ENCODE data around the gene NRAP. TPM values are rescaled to one million over a fixed set of nuclear protein-coding genes. Genes with fewer than 3 reads are reported as not detected.

The NRAP gene
- total RNA-seq, 1 experiment from 2014 or later = not detected

DNA sequence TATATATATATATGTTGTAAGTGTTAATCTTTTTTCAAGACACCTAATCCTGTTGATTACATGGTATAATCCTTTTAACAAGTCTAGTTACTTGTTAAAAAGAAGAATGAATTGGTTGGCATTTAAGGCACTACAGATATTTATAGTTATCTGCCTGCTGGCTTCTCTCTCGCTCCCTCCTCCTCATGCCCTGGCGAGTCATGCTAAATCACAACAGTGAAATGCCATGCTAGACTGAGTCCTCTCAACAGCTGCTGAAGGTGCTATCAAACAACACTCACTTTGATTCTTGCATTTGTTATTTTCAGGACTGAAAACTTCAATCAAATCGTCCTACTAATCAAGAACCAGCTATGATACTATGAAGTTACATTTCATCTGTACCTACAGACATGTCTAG is 15.4 kb downstream of the NRAP start:
- no TSS peak for BruUV-seq (replicated peaks)
- no peaks in the 10 kb centered on the region for H3K36me3 ChIP-seq (ENCODE audit: control insufficient read depth, insufficient read depth, low read length)
- POLR2A ChIA-PET = no interaction called here
- H3K27me3 ChIP-seq (ENCODE audit: control insufficient read depth, insufficient read depth, low read length) = peaks cover 27% of the 10 kb centered on the region
- H3K9me3 ChIP-seq (ENCODE audit: control insufficient read depth, insufficient read depth, low read depth, low read length) = no peaks in the 10 kb centered on the region
- no peak for TF ChIP-seq TCF7L2 (IDR thresholded peaks at IDR 0.05; ENCODE audit: low read depth, low read length)
- TF ChIP-seq, protein P1, sequence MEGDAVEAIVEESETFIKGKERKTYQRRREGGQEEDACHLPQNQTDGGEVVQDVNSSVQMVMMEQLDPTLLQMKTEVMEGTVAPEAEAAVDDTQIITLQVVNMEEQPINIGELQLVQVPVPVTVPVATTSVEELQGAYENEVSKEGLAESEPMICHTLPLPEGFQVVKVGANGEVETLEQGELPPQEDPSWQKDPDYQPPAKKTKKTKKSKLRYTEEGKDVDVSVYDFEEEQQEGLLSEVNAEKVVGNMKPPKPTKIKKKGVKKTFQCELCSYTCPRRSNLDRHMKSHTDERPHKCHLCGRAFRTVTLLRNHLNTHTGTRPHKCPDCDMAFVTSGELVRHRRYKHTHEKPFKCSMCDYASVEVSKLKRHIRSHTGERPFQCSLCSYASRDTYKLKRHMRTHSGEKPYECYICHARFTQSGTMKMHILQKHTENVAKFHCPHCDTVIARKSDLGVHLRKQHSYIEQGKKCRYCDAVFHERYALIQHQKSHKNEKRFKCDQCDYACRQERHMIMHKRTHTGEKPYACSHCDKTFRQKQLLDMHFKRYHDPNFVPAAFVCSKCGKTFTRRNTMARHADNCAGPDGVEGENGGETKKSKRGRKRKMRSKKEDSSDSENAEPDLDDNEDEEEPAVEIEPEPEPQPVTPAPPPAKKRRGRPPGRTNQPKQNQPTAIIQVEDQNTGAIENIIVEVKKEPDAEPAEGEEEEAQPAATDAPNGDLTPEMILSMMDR (IDR thresholded peaks at IDR 0.05) = no peak
- TF ChIP-seq SIN3A (IDR thresholded peaks at IDR 0.05; ENCODE audit: borderline replicate concordance, insufficient read depth, low read depth, low read length) = no peak
- TF ChIP-seq, protein P2, sequence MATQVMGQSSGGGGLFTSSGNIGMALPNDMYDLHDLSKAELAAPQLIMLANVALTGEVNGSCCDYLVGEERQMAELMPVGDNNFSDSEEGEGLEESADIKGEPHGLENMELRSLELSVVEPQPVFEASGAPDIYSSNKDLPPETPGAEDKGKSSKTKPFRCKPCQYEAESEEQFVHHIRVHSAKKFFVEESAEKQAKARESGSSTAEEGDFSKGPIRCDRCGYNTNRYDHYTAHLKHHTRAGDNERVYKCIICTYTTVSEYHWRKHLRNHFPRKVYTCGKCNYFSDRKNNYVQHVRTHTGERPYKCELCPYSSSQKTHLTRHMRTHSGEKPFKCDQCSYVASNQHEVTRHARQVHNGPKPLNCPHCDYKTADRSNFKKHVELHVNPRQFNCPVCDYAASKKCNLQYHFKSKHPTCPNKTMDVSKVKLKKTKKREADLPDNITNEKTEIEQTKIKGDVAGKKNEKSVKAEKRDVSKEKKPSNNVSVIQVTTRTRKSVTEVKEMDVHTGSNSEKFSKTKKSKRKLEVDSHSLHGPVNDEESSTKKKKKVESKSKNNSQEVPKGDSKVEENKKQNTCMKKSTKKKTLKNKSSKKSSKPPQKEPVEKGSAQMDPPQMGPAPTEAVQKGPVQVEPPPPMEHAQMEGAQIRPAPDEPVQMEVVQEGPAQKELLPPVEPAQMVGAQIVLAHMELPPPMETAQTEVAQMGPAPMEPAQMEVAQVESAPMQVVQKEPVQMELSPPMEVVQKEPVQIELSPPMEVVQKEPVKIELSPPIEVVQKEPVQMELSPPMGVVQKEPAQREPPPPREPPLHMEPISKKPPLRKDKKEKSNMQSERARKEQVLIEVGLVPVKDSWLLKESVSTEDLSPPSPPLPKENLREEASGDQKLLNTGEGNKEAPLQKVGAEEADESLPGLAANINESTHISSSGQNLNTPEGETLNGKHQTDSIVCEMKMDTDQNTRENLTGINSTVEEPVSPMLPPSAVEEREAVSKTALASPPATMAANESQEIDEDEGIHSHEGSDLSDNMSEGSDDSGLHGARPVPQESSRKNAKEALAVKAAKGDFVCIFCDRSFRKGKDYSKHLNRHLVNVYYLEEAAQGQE (IDR thresholded peaks at IDR 0.05; ENCODE audit: insufficient read depth in 1 of 2, low read depth in 2 of 2, low read length in 1 of 2) = no peak
- no peak for TF ChIP-seq POLR2AphosphoS5 (IDR thresholded peaks at IDR 0.05; ENCODE audit: low read depth, low read length)
- ATAC-seq = no peak
- CTCF ChIA-PET = no interaction called here
- DNase-seq (ENCODE audit: low read depth, low spot score) = no peak
- in situ Hi-C loops (cut with HindIII; ENCODE audit: low pct_unique_long_range_greater_than_20kb, low sequenced_read_pairs) = no loop called here
- H3K27ac ChIP-seq (ENCODE audit: low read length) = no peak overlapping the region
- no peak overlapping the region for H3K4me3 ChIP-seq (ENCODE audit: low read depth in 2 of 2, low read length in 2 of 2)
- intact Hi-C loops (cut with micrococcal nuclease; ENCODE audit: unreplicated experiment) = no loop called here
- peaks cover 4% of the 10 kb centered on the region; the same call in 1 of the 2 replicates for H3K4me1 ChIP-seq (ENCODE audit: control insufficient read depth, insufficient read depth, low read length)

DNA sequence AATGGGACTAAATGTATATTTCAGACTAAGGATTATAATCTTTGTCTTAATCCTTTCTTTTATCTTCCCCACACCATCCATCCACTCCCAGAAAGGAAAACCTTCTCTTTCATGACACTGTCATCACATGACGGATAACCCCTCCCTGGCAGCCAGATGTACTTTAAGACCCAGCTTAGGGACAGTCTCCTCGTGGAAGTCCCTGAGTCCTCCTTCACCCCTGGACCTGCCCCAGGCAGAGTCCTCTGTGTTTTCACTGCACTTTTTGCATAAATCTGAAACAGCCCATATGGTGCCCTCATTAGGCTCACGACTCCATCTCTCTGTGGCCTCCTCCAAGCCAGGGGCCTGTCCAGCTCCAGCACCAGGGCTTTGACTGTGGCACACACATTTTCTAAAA is 16.0 kb downstream of the NRAP start:
- no peak for ATAC-seq
- Histone ChIP-seq H3K9me3 (ENCODE audit: control insufficient read depth, insufficient read depth, low read depth, low read length) (no peaks in the 10 kb centered on the region), H3K4me1 (ENCODE audit: control insufficient read depth, insufficient read depth, low read length) (peaks cover 4% of the 10 kb centered on the region; the same call in 1 of the 2 replicates), H3K36me3 (ENCODE audit: control insufficient read depth, insufficient read depth, low read length) (no peaks in the 10 kb centered on the region), H3K4me3 (ENCODE audit: low read depth in 2 of 2, low read length in 2 of 2) (no peak overlapping the region), H3K27me3 (ENCODE audit: control insufficient read depth, insufficient read depth, low read length) (peaks cover 31% of the 10 kb centered on the region), H3K27ac (ENCODE audit: low read length) (no peak overlapping the region)
- POLR2A ChIA-PET = no interaction called here
- CTCF ChIA-PET = no interaction called here
- DNase-seq (ENCODE audit: low read depth, low spot score) = no peak
- BruUV-seq (replicated peaks) = no TSS peak
- intact Hi-C loops (cut with micrococcal nuclease; ENCODE audit: unreplicated experiment) = no loop called here
- in situ Hi-C loops (cut with HindIII; ENCODE audit: low pct_unique_long_range_greater_than_20kb, low sequenced_read_pairs) = no loop called here
- no peak for TF ChIP-seq POLR2AphosphoS5 (IDR thresholded peaks at IDR 0.05; ENCODE audit: low read depth, low read length)
- TF ChIP-seq, protein P2 (IDR thresholded peaks at IDR 0.05; ENCODE audit: insufficient read depth in 1 of 2, low read depth in 2 of 2, low read length in 1 of 2) = no peak
- TF ChIP-seq TCF7L2 (IDR thresholded peaks at IDR 0.05; ENCODE audit: low read depth, low read length) = no peak
- TF ChIP-seq, protein P1 (IDR thresholded peaks at IDR 0.05) = no peak
- no peak for TF ChIP-seq SIN3A (IDR thresholded peaks at IDR 0.05; ENCODE audit: borderline replicate concordance, insufficient read depth, low read depth, low read length)

Measured in Panc1 (cell line).